Glomerular visceral epithelial cell (primary cell): ENCODE measurements around the gene IGLL5.
"Not testable (repeated sequence)": the region's sequence is repeated elsewhere in the genome, so short reads cannot be mapped to it uniquely, and the experiment has no call there.

Experiments used
- DNase-seq: peaks from one replicate; pipeline ENCODE4 v3.0.0-alpha.2; 2016; ENCODE audit errors: extremely low spot score

The IGLL5 gene

GRCh38 chr22:22900527-22901205 is 13.1 kb downstream of the IGLL5 start:
- DNase-seq, result not testable (repeated sequence)

DNA sequence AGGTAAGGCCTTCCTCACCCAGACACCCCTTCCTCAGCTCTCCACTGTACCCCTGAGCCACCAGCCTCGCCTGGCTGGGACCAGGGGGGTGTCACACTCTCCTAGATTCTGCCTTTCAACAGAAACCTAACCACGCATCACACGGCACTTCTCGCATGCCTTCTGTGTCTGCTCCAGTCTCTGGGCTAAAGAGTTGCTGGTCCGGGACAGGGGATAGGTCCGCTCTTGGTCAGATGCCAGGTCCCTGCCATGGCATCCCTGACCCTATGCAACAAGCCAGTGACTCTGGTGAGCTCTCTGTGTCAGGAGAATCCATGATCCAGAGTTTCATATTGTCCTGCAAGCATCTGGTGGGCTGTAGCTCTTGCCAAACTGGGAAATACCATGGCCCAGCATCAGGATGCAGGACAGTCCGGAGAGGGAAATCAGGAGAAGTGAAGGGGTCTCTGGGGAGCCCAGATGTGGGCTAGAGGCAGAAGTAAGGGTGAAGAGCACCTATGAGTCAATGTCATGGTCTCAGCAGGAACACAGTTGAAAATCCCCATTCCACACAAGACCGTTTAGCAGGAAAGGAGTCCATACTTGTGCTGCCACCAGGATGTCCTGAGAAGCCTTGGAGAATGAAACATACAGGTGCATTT is 14.1 kb downstream of the IGLL5 start:
- no peak for DNase-seq

DNA sequence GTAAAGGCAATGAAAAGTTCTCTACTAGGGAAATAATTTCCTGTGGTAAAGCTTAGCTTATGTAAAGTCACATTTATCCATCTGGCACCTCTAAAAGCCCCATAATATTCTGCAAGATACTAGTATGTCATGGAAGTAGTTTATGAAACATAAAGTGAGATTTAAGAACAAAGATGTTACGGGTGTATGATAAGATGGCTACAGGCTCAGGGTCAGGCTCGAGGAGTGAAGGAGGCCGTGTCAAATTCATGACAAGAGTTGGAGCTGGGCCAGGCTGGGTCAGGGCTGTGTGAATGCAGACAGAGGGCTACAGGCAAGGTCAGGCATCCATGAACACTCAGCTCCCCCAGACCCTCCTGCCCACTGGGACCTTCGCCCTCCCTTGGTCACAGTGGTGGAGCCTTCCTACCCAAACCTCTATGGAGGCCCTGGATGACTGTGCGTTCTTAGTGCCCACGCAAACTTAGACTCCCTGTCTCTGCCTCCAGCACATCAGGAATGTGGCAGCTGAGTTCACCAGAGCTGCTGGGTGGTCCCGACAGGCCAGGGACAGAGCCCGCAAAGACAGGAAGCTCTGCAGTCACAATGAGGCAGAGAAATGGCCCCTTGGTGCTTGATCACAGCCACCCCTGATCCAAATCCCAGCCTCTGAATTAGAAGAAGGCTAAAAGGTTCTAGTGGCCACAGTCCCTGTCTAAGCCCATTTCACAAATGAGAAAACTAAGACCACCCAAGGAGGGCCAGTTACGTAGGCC is 14.8 kb downstream of the IGLL5 start:
- no peak for DNase-seq

GRCh38 chr22:22903355-22903777 is 15.8 kb downstream of the IGLL5 start:
- no peak for DNase-seq

- not testable (repeated sequence) for DNase-seq
These were observed 16.2 kb downstream of the IGLL5 start for GRCh38 chr22:22903781-22904192.

GRCh38 chr22:22904736-22905135 is 17.1 kb downstream of the IGLL5 start:
- DNase-seq, result not testable (repeated sequence)

GRCh38 chr22:22906391-22906790 is 18.8 kb downstream of the IGLL5 start:
- DNase-seq, result not testable (repeated sequence)

- no peak for DNase-seq
These were observed 19.4 kb downstream of the IGLL5 start for GRCh38 chr22:22906907-22907550.

DNA sequence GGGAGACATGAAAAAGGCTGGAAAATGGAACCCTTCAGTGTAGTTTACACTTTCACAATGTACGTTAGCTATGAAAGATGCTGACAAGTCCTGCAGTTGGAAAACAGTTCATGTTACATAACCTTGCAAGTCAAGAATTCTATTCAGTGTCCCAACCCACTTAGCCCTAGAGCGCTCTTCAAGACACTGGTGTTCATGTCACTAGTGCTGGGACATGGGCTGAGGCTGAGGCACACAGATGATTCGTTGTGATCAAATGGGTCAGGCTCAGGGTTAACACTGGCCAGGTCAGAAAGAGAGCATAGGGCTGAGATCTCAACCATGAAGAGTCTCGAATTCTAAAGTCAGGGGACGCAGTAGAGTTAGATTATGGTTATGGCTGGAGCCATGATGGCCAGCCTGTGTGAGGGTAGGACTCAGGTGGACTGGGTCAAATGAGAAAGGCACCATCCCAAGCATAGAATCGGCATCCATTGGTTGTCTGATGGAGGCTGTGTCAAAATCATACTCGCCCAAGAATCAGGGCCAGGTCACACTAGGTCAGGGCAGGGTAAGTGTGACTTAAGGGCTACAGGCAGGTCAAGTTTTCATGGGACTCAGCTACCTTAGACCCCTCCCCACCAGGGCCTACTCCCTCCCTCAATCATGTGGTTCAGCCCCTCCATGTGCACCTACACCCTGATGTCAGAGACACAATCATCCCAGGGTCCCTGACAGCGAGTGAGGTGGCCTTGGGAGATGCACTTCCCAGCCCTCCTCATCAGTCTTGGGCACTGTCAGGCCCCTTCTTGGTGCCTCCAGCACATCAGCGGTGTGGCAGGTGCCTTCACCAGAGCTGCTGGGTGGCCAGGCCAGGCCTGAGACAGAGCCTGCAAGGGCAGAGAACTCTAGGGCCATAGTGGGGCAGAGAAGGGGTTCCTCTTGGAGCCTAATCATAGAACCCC is 20.2 kb downstream of the IGLL5 start:
- no peak for DNase-seq

DNA sequence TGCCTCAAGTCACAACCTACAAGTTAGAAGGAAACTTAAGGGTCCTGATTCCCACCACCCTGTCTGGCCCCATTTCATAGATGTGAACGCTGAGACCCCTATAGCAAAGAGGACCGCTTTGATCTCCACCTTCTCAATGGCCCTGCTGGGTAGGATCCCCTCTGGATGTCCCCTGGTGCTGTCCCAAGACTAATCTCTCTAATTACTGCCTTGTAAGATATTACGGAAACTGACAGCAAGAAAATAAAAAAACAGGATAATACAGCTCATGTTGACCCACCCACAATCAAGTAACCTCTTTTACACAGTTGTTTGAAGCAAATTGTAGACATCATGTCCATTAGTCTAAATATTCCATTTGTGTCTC is 20.9 kb downstream of the IGLL5 start:
- DNase-seq, result no peak

DNA sequence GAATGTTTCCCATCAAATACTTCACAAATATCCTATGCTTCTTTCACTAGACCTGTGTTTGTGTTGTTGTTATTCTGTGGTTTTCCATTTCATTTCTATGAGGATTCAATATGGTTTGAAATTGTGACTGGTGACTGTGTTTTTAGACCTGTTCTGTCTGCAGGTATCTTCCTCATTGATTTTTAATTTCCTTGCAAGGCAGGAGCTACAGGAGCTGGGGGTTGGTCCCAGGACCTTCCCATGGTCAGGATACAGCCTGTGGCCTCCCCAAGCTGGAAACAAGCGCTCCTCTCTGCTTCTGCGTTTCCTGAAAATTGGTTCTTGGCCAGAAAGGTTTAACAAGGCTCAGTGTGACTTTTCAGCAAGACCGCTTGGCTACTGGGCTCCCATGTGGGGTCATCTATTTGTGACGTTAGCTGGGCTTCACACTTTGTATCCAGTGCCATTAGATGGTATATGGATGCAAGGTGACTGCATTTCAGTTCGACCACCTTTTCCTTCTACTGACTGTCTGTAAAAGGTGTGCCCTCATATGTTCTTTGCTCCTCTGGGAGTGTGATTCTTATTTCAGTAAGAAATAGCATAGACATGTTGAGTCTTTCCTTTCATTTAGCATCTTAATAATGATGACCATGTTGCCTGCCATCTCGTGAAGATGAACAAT is 21.5 kb downstream of the IGLL5 start:
- DNase-seq, result no peak

DNA sequence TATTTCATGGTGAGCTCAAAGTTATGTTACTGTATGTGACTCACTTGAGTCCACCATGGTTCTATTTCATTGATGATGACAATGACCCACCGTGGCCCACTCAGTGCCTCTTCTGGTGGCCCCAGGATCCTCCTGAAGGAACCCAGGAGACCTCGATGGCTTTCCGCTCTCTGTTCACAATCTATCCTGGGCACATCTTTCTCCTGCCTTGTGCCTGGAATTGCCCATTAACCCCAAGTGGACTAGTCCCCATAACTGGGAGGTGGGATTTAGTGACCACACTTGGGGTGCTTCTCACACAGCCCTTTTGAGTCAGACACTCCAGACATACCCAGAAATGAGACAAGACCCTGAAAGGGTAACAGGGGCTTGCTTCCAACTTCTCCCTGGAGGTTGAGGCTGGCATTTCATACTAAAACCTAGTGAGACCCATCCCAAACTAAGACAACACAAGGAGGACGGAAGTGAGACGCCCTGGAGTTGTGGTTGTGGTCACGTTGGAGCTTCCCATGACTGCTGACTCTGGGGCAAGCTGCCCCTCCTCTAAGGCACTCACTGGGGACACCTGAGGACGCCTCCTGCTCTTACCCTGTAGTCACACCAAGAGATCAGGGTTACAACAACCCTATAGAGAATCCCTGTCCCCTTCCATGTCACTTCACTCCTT is 22.1 kb downstream of the IGLL5 start:
- DNase-seq, result no peak

DNA sequence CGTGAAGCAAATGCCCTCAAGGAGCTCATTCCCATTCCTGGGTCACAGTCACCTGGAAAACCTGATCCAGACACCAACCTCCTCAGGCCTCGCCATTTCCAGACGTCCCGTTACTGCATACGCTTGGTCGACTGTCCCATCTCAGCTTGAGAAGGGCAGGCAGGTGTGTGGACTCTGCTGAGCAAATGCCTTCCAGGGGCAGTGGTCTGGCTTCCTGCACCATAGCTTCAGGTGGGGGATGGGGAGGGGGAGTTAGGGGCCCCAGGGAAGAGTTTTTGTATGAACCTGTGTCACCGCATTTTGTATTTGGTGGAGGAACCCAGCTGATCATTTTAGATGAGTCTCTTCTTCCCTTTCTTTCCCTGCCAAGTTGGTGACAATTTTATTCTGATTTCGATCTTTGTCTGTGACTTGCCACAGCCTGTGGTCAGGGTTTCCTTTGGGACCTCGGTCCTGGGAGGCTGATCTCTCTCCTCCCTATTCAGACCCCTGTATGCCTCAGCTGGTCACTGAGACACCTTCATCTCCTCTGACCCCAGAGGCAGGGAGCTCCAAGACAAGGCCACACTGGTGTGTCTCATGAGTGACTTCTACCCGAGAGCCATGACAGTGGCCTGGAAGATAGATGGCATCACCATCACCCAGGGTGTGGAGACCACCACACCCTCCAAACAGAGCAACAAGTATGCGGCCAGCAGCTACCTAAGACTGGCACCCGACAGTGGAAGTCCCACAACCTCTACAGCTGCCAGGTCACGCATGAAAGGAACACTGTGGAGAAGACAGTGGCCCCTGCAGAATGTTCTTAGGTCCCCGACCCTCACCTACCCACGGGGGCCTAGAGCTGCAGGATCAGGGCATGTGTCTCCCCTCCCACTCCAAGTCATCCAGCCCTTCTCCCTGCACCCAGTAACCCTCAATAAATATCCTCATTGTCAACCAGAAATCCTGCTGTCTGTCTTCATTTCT is 22.9 kb downstream of the IGLL5 start:
- DNase-seq, result no peak

GRCh38 chr22:22911327-22912134 is 23.9 kb downstream of the IGLL5 start:
- DNase-seq, result no peak

- no peak for DNase-seq
These were observed 24.7 kb downstream of the IGLL5 start for GRCh38 chr22:22912135-22912987.

- DNase-seq, result no peak
These were observed 25.3 kb downstream of the IGLL5 start for GRCh38 chr22:22912988-22913253.

- DNase-seq, result no peak
These were observed 26.4 kb downstream of the IGLL5 start for GRCh38 chr22:22913989-22914388.
